Stimulated activated memory B cell treated with anti-CD40 and anti-IgM and Interleukin-4, amounts not matched to agents 10 μg/mL and 1 μg/mL and 100 μg/mL, for 72 hours (primary cell): Measurements from ENCODE around the gene SLC29A3.
"Not testable (repeated sequence)": the region's sequence is repeated elsewhere in the genome, so short reads cannot be mapped to it uniquely, and the experiment has no call there.

ENCODE experiments used
- ATAC-seq: fragments of 150-1000 bp; cut with Tn5 transposase; 2 replicates; pipeline ENCODE4 v1.10.0; 2021
- H3K27ac Mint-ChIP-seq: one replicate; pipeline ENCODE4 v1.8.0; 2022; ENCODE audit warnings: mild to moderate bottlenecking, mixed read lengths
- H3K27me3 Mint-ChIP-seq: one replicate; pipeline ENCODE4 v1.8.0; 2022; ENCODE audit warnings: mixed read lengths
- H3K36me3 Mint-ChIP-seq: one replicate; pipeline ENCODE4 v1.8.0; 2022; ENCODE audit warnings: mixed read lengths
- H3K4me1 Mint-ChIP-seq: one replicate; pipeline ENCODE4 v1.8.0; 2022; ENCODE audit warnings: mixed read lengths
- H3K4me3 Mint-ChIP-seq: one replicate; pipeline ENCODE4 v1.8.0; 2022; ENCODE audit warnings: mild to moderate bottlenecking, moderate library complexity, mixed read lengths
- H3K9me3 Mint-ChIP-seq: one replicate; pipeline ENCODE4 v1.8.0; 2022; ENCODE audit warnings: mixed read lengths

Gene SLC29A3

GRCh38 chr10:71319042-71319799, at the start of gene SLC29A3:
SLC29A3 (plus strand) TSS chr10:71319259; CDS start chr10:71319310, 51 bp downstream.
- Mint-ChIP-seq H3K36me3 (peaks cover 10% of the 10 kb centered on the region), H3K4me1 (peaks cover 24% of the 10 kb centered on the region), H3K4me3 (peak within 1 kb of the TSS; percentile 99), H3K27ac (peak within 1 kb of the TSS; percentile 90), H3K27me3 (no peaks in the 10 kb centered on the region), H3K9me3 (no peaks in the 10 kb centered on the region)
- ATAC-seq: peak; percentile 94

DNA sequence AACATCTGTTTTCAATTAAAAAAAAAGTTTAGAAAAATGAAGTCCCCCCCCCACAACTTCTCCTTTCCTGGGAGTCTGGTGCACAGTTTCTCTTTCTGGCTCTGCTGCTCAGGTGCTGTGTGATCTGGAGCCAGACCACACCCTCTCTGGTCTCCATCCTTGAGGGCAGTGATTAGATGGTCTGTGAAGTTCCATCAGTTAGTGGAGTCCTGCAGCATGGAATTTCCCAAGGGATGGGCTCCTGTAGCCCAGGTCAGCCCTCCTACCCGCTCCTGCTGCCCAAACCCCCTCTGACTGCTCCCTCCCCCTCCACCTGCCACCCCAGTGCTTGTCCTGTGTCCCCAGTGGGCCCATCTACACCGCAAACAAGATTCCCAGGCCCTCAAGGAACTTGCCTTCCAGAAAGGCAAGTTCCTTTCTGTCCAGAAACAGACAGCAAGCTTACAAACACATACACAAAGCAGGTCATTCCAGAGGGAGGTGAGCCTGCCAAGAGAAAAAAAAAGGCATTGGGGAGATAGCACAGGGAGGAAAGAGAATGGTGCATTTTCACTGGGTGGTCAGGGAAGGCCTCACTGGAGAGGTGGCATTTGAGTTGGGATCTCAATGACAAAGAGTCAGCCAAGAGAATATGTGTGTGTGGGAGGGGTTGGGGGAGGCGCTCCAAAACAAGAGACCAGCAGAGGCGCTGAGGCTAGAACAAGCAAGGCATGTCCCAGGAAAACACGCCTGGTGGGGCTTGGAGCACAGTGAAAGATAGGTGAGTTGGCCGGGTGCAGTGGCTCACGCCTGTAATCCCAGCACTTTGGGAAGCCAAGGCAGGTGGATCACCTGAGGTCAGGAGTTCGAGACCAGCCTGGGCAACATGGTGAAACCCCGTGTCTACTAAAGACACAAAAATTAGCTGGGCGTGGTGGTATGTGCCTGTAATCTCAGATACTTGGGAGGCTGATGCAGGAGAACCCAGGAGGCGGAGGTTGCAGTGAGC, 49.5 kb upstream of the SLC29A3 start:
- ATAC-seq: no peak
- Mint-ChIP-seq H3K27me3 (no peaks in the 10 kb centered on the region), H3K4me1 (no peaks in the 10 kb centered on the region), H3K36me3 (no peaks in the 10 kb centered on the region), H3K27ac (no peak overlapping the region), H3K9me3 (no peaks in the 10 kb centered on the region), H3K4me3 (no peak overlapping the region)

GRCh38 chr10:71270301-71271220, 48.5 kb upstream of the SLC29A3 start:
- Mint-ChIP-seq H3K27me3 (no peaks in the 10 kb centered on the region), H3K4me3 (no peak overlapping the region), H3K36me3 (no peaks in the 10 kb centered on the region), H3K27ac (no peak overlapping the region), H3K9me3 (no peaks in the 10 kb centered on the region), H3K4me1 (no peaks in the 10 kb centered on the region)
- ATAC-seq: no peak

DNA sequence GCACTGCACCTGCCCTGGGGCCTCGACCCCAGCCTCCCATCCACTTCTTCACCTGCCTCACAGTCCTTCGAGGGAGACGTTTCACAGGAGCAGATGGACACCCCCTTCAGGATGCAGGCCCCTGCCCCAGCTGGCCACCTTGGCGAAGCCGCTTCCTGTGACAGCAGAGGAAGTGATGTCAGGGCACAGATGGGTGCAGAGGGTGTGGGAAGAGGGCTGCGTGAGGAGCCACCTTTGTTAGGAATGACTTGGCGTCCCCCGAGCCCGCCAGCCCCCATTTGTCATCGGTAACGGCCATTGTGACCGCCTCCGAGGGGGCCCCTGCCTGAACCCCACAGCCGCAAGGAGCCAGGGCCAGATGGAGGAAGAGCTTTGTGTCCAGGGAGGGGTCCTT, 47.4 kb upstream of the SLC29A3 start:
- Mint-ChIP-seq H3K27ac (no peak overlapping the region), H3K27me3 (no peaks in the 10 kb centered on the region), H3K9me3 (no peaks in the 10 kb centered on the region), H3K36me3 (no peaks in the 10 kb centered on the region), H3K4me1 (no peaks in the 10 kb centered on the region), H3K4me3 (no peak overlapping the region)
- no peak for ATAC-seq

GRCh38 chr10:71272056-71272771, 46.8 kb upstream of the SLC29A3 start:
- Mint-ChIP-seq H3K4me1 (no peaks in the 10 kb centered on the region), H3K4me3 (no peak overlapping the region), H3K36me3 (no peaks in the 10 kb centered on the region), H3K9me3 (no peaks in the 10 kb centered on the region), H3K27ac (no peak overlapping the region), H3K27me3 (no peaks in the 10 kb centered on the region)
- ATAC-seq: no peak

DNA sequence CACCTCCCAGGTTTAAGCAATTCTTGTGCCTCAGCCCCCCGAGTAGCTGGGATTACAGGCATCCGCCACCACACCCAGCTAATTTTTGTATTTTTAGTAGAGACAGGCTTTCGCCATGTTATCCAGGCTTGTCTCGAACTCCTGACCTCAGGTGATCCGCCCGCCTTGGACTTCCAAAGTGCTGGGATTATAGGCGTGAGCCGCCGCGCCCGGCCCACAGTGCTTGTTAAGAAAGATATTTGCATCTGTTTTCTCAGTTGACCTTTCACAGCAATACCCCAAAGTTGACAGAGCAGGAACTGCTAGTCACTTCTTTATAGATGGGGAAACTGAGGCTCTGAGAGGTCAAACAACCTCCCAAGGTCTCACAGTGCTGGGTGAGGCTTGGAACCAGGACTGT, 46.1 kb upstream of the SLC29A3 start:
- H3K9me3 Mint-ChIP-seq, H3K4me3 Mint-ChIP-seq, H3K27ac Mint-ChIP-seq, H3K27me3 Mint-ChIP-seq, H3K4me1 Mint-ChIP-seq, ATAC-seq, H3K36me3 Mint-ChIP-seq: not testable (repeated sequence)

DNA sequence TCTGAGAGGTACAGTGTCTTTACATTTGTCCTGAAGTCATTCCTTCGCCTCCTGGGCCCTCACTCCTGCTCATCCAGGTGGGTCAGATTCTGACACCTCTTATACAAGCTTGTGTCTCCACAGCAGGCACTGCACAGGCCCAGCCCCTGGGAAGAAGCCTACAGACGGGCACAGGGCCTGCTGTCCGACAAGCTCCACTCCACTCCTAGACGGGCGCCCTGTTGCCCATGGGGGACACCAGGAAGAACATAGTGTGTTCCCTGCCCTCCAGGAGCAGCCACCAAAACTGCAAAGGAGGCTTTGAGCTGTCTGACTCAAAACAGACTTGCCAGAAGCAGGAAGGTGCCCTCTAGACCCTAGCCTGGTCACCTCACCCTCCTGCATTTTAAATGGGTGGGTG, 45.6 kb upstream of the SLC29A3 start:
- Mint-ChIP-seq H3K9me3 (no peaks in the 10 kb centered on the region), H3K4me3 (no peak overlapping the region), H3K27ac (no peak overlapping the region), H3K27me3 (no peaks in the 10 kb centered on the region), H3K4me1 (no peaks in the 10 kb centered on the region), H3K36me3 (no peaks in the 10 kb centered on the region)
- no peak for ATAC-seq

GRCh38 chr10:71274901-71275796, 43.9 kb upstream of the SLC29A3 start:
- ATAC-seq: no peak
- H3K9me3 Mint-ChIP-seq: no peaks in the 10 kb centered on the region
- no peak overlapping the region for H3K27ac Mint-ChIP-seq
- peaks cover 4% of the 10 kb centered on the region for H3K27me3 Mint-ChIP-seq
- H3K4me3 Mint-ChIP-seq: no peak overlapping the region
- no peaks in the 10 kb centered on the region for H3K36me3 Mint-ChIP-seq
- H3K4me1 Mint-ChIP-seq: no peaks in the 10 kb centered on the region

- ATAC-seq: no peak
- Mint-ChIP-seq H3K36me3 (no peaks in the 10 kb centered on the region), H3K27me3 (peaks cover 6% of the 10 kb centered on the region), H3K4me3 (no peak overlapping the region), H3K4me1 (no peaks in the 10 kb centered on the region), H3K27ac (no peak overlapping the region), H3K9me3 (no peaks in the 10 kb centered on the region)
These were observed 42.2 kb upstream of the SLC29A3 start for GRCh38 chr10:71276873-71277272.

GRCh38 chr10:71277914-71278665, 41.0 kb upstream of the SLC29A3 start:
- Mint-ChIP-seq H3K4me3 (no peak overlapping the region), H3K27ac (no peak overlapping the region), H3K9me3 (no peaks in the 10 kb centered on the region), H3K27me3 (peaks cover 16% of the 10 kb centered on the region), H3K4me1 (no peaks in the 10 kb centered on the region), H3K36me3 (no peaks in the 10 kb centered on the region)
- no peak for ATAC-seq

GRCh38 chr10:71278691-71279588, 40.1 kb upstream of the SLC29A3 start:
- Mint-ChIP-seq H3K27ac (no peak overlapping the region), H3K4me3 (no peak overlapping the region), H3K4me1 (no peaks in the 10 kb centered on the region), H3K36me3 (no peaks in the 10 kb centered on the region), H3K27me3 (peaks cover 24% of the 10 kb centered on the region), H3K9me3 (no peaks in the 10 kb centered on the region)
- no peak for ATAC-seq

GRCh38 chr10:71279590-71280170, 39.4 kb upstream of the SLC29A3 start:
- Mint-ChIP-seq H3K4me1 (no peaks in the 10 kb centered on the region), H3K4me3 (no peak overlapping the region), H3K9me3 (no peaks in the 10 kb centered on the region), H3K27me3 (peaks cover 28% of the 10 kb centered on the region), H3K36me3 (no peaks in the 10 kb centered on the region), H3K27ac (no peak overlapping the region)
- no peak for ATAC-seq
